Activated CD8-positive, alpha-beta memory T cell treated with anti-CD3 and anti-CD28 coated beads, Interleukin-2, amount 50 U/mL, for 1 hour (primary cell): ENCODE data around the gene SEMA3A.
"Not testable (repeated sequence)": the region's sequence is repeated elsewhere in the genome, so short reads cannot be mapped to it uniquely, and the experiment has no call there.

Source experiments
- DNase-seq: peaks from one replicate; pipeline ENCODE4 v3.0.0-alpha.2; 2020; ENCODE audit errors: extremely low read depth

SEMA3A gene

DNA sequence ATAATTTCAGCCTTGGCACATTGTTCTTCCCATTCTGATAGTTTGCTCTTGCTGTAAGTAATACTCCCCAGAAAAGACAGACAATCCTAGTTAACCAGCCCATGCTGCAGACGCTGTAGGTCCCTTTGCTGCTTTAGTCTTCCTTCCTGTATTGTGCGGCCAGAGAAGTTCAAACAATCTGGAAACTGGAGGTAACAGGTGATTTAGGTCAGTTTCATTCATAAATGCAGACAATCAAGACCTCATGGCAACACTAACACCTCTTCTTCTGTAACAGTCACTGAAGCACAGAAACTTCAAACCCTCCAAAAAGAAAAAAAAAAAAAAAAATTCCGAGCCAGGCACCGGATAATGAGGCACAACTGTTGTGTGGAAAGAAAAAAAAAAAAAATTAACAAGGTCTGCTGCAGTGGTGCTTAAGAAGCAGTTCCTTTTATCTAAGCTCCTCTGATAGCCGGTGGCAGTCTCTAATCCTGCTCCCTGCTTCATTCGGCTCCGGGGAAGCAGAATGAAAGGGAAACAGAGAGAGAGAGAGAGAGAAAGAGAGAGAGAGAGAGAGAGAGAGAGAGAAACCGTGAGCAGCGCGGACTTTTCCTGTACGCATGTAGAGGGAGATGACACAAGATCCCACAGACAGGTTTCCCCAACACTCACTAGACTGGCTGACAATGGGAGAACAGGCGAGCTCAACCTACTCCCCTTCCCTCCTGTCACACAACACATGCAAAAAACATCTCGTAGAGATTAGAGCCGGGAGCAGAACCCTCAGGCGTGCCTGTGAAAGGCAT is at the start of gene SEMA3A:
Gene SEMA3A, minus strand, starts transcription at position 306 of the 788 bp plus-strand sequence. Its CDS starts 203 bp downstream, at position 103.
- DNase-seq = no peak

DNA sequence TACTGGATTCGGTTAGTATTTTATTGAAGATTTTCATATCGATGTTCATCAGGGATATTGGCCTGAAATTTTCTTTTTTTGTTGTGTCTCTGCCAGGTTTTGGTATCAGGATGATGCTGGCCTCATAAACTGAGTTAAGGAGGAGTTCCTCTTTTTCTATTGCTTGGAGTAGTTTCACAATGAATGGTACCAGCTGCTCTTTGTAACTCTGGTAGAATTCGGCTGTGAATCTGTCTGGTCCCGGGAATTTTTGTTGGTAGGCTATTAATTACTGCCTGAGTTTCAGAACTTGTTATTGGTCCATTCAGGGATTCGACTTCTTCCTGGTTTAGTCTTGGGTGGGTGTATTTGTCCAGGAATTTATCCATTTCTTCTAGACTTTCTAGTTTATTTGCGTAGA is 48.4 kb upstream of the SEMA3A start:
- DNase-seq = not testable (repeated sequence)

DNA sequence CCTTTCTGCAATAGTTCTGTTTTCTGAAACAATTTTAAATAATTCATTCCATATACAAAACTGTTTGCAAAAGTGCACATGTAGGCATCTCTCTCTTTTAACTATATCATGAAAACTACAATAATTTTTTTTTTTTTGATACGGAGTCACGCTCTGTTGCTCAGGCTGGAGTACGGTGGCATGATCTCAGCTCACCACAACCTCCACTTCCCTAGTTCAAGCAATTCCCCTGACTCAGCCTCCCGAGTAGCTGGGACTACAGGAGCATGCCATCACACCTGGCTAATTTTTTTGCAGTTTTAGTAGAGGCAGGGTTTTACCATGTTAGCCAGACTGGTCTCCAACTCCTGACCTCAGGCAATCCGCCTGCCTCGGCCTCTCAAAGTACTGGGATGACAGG is 44.0 kb upstream of the SEMA3A start:
- no peak for DNase-seq

DNA sequence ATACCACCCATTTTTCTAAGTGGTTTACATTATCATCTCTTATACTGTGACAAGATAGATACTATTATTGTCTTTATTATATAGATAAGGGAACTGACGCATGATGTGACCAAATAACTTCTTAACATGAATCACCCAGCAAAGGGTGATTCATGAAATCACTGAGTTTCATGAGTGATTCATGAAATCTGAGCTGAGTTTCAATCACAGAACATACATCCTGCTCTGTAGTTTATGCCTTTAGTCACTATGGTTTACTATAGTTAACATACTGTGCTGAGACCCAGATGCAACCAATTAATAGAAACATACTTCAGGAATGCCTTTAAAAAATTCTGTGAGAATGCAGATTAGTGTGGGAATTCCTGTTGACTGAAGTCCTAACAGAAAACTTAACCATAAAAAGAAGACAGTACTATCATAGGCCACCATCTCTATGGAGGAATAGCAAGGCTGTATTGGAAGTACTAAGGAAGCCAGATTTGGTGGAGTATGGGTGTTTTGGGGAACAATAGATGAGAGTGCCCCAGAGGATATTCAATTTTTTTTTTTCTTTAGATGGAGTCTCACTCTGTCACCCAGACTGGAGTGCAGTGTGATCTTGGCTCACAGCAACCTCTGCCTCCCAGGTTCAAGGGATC is 43.1 kb upstream of the SEMA3A start:
- no peak for DNase-seq

DNA sequence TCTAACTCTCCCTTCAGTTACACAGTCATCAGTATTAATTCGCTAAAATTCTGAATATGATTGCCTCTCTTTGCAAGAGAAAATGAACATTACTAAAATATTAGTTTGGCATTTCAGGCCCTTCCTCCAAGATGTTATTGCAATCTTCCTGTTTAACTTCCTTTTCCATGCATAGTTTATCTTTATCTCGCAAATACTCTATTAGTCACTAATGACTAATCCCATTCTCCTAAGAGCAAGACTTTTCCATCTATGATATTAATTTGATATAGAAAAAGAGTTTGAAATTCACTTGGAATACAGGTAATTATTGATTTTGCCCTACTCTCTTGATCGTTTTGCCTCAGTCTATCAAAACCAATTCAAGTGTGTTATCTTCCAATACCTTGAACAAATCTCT is 41.8 kb upstream of the SEMA3A start:
- DNase-seq = no peak

DNA sequence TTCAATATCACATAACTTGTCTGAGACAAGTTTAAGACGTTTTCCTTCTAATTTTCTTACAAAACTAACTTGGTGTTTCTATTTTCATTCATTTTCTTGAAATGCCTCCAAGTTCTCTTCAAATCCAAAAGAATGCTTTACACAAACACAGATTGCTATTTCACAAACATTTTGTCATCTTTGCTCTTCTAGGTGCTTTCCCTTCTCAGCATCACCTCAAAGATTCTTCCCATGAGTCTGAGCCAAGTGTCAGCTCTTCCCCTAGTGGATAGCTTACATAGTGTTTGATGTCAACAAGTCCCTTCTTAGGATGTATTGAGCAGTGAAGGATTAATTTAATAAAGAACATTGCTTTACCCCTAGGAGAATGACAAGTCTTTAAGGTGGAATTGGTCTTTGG is 38.1 kb upstream of the SEMA3A start:
- DNase-seq = no peak

DNA sequence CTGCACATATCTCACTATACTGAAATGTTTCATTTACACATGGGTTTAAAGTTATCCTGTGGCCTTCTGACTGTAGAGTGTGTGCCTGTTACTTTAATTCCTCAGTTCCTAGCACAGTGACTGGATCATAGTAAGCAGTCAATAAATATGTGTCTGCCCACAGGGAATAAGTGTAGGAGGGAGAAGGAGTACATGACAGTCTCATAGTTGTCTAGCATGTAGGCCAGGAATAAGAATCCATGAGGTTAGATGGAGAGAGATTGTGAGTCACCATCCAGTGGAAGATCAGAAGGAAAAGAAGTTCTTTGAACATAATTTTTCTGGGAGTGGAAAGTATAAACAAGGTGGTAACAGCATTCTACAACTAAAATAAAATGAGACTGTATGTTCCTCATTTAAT is 36.6 kb upstream of the SEMA3A start:
- DNase-seq = no peak

DNA sequence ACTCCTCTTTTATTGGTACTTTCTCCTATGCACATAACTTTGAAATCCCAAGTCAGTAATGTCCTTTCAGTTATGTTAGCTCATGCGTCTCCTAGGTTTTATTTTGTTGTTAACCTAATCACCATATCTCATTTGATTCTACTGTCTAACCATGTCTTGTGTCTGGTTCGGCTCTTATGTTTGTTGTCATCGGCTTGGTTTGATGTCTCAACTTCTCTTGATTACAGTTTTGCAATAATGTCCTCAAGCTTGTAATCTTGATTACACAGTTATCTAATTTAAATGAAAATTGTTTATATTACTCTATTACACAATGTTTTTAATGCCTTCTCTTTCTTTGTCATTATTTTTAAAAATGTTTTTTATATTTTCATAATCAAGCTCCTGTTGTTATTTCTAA is 35.9 kb upstream of the SEMA3A start:
- DNase-seq = no peak

DNA sequence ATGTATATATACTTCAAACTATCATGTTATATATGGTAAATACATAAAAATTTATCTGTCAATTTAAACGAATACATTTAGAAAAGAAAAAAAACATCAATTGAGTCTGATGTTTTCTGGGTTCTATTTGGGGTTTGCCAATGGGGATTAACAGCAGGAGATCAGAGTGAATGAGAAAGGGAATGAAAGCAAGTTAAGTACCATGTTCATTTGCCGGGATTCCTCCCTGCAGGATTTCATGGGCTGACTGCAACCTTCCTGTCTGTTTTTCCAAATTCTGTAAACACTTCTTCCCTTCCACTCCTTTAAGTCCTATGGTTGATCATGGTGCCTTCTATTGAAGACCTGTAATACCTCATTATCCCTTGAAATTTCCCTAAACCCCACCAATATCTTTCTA is 33.9 kb upstream of the SEMA3A start:
- DNase-seq = no peak

DNA sequence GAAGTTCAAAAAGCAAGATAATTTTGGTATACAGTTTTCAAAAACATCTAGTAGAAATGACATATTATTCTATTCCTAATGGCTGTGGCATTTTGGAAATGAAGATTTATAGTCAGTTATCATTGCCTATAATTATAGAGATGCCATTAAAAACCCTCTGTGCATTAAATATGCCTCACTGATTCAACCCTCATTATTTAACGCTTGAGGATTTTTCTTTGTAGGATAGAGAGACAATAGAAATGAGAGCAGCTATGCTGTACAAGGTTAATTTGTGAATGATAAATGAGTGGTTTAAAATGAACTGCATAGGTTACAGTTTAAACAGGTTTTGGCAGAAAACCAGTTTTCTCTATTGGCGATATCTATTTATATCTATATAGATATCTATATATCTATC is 32.2 kb upstream of the SEMA3A start:
- DNase-seq = no peak

DNA sequence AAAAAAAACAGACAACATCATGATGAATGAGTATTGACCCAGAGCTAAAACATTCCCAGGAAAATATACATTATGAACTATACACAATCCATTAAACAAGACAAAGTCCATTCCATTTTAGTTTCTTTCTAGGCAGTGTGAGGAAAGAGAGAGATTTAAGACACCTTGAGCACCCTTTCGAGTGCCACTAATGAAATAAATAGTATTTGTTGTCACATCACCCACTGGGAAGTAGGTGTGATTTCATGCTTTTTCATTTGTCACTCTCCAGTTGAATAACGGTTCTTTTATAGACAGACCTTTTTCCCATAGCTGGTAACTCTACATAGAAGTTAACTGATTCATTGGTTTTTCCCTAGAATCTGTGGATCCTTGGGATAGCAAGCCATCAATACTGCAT is 29.9 kb upstream of the SEMA3A start:
- no peak for DNase-seq

DNA sequence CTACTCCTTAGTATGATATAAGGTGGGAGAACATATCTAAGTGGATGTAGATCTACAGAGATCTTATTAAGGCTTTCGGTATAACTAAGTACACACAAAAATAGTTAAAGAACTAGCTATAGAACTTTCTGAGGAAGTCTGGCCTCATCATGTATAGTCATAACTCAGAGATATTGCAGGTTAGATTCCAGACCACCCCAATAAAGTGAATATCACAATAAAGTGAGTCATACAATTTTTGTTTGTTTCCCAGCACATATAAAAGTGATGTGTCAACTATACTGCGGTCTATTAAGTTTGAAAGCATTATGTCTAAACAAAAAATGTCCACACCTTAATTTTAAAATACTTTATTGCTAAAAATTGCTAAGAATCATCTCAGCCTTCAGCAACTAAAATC is 24.7 kb upstream of the SEMA3A start:
- no peak for DNase-seq

DNA sequence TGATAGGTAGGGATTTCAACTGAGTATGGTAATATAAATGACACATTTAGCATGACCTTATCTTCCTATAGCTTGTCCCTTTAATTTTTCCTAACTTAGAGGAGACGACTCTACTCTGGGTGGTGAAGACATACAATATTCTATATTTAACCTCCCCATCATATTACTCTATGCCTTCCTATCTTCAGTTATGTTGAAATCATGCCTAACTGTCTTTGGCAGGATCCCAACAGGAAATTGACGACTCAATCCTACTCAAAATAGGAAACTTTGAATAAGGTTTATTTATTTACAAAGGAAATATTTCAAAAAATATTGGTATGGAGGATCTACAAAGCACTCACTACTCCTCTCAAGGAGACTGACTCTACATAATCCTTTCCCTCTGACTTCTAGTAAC is 24.1 kb upstream of the SEMA3A start:
- no peak for DNase-seq

DNA sequence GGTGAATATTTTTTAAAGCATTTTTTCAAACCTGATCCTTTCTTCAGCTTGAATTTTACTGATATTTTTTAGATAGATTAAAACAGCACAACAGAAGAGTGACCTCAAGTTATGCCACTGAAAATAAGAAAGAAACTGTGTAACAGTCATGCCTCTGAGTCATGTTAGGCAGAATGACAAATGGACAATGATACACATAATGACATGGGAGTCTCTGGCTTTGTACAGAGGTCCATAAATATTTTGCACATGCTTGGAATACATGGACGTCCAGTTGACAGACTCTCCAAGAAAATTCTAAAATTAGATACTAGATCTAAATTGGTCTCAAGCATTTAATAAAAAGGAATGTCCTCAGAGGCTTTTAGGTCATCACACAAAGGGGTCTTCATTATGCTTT is 21.9 kb upstream of the SEMA3A start:
- DNase-seq = no peak

DNA sequence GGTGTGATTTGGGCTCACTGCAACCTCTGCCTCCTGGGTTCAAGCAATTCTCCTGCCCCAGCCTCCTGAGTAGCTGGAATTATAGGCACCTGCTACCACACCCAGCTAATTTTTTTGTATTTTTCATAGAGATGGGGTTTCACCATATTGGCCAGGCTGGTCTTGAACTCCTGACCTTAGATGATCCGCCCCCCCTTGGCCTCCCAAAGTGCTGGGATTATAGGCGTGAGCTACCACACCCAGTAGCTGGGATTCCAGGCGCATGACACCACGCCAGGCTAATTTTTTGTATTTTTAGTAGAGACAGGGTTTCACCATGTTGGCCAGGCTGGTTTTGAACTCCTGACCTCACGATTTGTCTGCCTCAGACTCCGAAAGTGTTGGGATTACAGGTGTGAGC is 20.2 kb upstream of the SEMA3A start:
- DNase-seq = not testable (repeated sequence)

DNA sequence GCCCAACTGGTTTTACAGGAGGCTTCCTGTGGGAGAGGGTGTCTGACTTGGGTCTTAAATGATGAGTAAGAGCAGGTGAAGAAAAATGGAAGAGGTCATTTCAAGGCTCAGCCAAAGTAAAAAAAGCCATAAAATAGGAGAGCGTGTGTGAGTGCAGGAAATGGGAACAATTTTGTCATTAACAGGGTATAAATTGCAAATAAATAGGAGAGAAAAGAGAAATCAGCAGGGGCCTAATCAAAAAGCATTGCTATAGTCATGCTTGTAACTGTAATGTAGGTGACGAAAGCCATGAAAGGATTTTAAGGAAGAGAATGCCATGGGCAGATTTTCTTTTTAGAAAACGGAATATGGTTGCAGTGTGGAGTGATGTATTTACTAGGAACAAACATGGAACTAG is 15.7 kb upstream of the SEMA3A start:
- no peak for DNase-seq

DNA sequence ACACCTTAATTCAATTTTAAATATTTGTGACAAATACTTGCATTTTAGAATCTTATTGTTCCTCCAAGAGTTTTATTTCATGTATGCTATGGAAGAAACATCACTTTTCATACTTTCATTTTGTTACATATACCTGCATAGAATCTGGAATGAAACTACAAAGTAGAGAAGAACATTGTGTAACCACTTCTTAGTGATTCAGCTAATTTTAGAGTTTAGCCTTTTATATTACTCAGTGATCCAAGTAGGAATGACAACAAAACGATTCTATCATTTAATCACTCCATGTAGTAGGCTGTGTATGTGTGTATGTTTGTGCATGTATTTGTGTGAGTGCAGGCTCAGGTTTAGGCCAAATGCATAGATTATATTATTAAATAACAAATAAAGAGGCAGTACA is 14.4 kb upstream of the SEMA3A start:
- DNase-seq = no peak

DNA sequence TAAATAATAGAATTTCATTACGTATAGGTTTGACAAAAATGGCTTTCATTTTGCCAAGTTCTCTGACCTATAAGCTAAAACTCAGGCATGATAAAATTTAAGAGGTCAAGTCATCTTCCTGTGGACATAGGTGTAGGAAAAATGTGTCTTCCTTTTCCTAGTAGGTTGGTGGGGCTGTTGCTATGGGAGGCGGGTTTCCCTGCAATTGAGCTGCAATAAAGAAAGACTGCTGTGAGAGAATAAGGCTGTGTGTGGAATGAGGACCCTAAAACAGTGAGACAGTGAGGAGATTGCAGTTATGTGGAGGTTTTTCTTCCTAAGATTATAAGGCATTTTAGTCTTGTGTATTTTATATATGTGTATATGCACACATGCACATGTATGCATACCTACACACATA is 13.0 kb upstream of the SEMA3A start:
- DNase-seq = no peak

DNA sequence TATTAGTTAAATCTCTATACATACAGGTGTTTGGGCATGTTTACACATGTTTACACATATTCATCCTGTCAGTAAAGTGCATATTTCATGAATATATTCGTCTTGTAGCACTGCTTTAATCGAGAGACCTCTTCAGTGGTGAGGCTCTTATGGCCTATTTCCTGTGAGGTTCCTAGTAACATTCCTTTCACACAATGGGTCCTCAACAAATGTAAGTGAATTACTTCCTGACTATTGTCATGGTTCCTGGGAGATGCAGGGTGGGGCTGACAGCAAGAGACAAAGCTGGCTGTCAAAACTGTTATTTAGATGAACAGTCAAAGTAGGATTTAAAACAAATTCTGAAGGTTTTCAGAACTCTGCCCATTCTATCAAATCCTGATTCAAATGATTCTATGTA is 12.4 kb upstream of the SEMA3A start:
- no peak for DNase-seq

DNA sequence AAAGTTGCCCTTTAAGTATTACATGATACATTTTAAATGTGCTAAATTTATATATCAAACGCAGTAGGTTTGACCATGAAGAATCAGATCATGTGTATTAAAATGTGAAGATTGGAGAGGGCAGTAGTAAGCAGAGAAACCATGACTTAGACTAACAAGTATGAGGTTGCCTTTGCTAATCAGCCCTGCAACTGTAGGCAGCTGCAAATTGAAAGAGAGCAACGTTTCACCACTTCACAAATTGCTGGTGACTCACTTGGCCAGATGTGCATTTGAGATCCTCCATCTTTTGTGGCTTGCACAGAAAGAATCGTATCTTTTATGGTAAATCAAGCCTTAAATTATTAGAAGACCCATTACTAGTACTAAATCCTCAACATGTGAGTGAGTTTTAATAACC is 10.1 kb upstream of the SEMA3A start:
- no peak for DNase-seq

DNA sequence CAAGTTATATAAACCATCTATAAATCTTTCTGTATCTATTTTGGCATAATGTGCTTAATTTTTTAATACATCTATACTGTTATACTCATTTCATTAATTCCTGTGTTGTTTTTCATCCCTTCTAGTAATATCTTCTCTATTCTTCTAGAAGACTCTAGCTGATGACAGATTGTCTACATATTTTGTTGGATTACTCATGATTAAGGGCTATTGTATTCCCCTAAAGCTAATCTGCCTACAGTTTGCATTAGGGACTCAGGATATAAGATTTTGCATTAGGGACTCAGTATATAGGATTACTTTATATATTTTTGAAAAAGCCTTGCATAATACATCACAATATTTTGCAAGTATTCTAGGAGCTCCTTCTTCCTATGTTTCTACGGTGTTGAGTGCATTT is 8.3 kb upstream of the SEMA3A start:
- no peak for DNase-seq

DNA sequence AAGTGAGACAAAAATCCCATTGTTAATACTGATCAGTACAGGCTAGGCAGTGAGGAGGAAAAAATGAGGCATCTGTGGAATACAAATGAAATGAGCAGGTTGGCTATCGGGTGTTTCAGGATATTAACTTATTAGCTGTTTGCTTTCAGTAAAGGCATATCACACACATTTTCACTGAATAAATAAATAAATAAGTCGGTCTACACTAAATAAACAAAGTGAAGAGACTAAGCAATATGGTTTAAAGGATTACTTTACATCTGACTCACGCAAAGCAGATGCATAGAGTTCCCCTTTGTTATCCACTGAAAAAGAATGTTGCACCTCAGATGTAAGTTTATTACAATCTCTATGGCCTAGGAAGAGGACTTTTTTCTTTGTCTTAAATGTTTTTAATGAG is 6.3 kb upstream of the SEMA3A start:
- DNase-seq = no peak

DNA sequence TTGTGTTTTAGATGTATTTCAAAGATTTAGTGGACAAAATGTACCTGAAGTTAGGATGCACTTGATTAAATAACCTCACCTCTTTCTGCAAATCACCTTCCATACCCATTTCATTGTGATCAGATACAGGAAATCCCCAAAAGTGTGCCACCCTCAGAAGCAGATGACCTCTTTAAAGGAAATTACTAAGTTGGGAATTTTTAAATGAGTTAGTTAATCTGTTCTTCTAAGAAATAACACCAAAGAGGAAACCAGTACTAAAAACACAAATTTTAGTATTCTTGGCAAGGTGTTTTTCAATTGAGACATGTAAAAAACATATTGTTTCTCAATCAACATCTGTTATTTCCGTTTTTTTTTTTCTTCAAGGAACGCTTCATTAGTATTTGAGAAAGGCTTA is 4.6 kb upstream of the SEMA3A start:
- DNase-seq = no peak

DNA sequence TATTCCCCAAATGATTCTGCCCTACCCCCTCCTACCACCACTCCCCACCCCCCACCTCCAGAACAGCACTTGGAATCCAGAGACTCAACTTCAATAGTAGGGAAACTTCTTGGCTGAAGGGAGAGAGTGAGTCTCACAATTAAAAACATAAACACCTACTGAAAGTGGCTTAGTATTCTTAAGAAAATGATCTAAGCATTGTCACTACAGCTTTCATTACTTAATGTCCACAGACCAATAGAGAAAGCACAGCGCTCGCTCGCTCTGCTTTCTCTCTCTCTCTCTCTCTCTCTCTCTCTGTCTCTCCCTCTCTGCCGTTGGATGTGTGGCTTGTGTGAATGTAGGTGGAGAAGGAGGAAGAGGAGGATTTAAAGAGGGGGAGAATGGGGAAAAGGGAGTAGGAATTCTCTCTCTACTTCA is 1.5 kb upstream of the SEMA3A start:
- DNase-seq = no peak
